ENCODE data around the gene PPM1D. TPM values are rescaled to one million over a fixed set of nuclear protein-coding genes. Genes with fewer than 3 reads are reported as not detected.
A peak's percentile ranks its signal among the peaks of the same experiment; 100 is the strongest.

PPM1D gene
- total and polyA plus RNA-seq, 2 of the 13 experiments (the other 11 are each of a cell fraction or from before 2014, with no cell fraction given): 8.0 to 26.2 TPM

DNA sequence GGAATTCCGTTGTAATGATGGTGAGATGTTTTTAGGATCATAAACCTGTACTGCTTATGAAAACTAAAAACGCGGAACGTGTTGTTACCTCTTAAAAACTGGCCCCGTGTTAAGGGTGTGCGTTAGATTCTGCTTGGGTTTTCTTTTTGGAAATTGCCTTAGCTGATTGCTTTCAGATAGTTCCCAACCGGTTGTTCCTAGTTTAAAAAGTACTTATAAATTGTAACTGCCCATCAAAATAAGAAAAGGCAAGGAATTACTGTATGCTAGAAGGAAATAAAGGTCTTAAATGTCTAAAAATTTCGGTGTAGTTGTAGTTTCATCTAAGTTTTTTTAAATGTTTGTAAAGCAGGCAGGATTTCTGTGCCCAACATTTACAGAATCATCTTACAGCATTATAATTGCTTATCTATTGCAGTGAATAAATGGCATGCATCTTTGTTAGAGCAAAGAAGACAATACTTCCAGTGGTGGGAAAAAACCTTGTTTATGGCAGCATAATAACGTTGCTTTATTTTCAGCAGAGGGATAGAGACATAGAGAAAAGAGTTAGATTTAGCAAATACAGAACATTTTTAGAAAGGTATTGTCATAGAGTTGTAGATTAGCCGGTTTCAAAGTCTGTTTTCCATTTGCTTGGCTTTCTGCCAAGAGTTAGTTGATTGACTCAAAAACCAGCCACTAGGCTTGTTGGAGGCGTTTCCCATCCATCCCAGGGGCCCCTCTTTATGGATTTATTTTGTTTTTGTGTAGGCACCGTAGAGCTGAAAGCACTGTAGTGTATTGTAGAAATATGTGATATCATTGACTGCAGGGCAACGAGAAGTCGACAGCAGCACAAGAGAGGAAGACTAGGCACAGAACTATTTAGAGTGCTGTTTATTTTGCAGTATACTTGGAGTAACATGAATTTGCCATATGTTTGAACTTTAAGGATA lies 1.7 kb downstream of the PPM1D start (continued):
- TF ChIP-seq KDM4B (CRISPR knock-in tag; IDR thresholded peaks at IDR 0.05) (0 out of 2 replicates have a peak, but pooled peaks have one; percentile 59), ERF (CRISPR knock-in tag; IDR thresholded peaks at IDR 0.05) (peak; percentile 65; the same call in 1 of the 2 replicates), ZSCAN29 (CRISPR knock-in tag; conservative IDR thresholded peaks at IDR 0.05) (no peak), ZNF550 (CRISPR knock-in tag; IDR thresholded peaks at IDR 0.05; ENCODE audit: borderline replicate concordance) (no peak), NCOA5 (CRISPR knock-in tag; IDR thresholded peaks at IDR 0.05) (no peak), PITX1 (CRISPR knock-in tag; IDR thresholded peaks at IDR 0.05) (no peak), ZFP90 (CRISPR knock-in tag; IDR thresholded peaks at IDR 0.05; ENCODE audit: borderline replicate concordance) (no peak), ZSCAN22 (CRISPR knock-in tag; IDR thresholded peaks at IDR 0.05) (no peak)
- TF ChIP-seq, protein P1, sequence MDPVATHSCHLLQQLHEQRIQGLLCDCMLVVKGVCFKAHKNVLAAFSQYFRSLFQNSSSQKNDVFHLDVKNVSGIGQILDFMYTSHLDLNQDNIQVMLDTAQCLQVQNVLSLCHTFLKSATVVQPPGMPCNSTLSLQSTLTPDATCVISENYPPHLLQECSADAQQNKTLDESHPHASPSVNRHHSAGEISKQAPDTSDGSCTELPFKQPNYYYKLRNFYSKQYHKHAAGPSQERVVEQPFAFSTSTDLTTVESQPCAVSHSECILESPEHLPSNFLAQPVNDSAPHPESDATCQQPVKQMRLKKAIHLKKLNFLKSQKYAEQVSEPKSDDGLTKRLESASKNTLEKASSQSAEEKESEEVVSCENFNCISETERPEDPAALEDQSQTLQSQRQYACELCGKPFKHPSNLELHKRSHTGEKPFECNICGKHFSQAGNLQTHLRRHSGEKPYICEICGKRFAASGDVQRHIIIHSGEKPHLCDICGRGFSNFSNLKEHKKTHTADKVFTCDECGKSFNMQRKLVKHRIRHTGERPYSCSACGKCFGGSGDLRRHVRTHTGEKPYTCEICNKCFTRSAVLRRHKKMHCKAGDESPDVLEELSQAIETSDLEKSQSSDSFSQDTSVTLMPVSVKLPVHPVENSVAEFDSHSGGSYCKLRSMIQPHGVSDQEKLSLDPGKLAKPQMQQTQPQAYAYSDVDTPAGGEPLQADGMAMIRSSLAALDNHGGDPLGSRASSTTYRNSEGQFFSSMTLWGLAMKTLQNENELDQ (CRISPR knock-in tag; IDR thresholded peaks at IDR 0.05; ENCODE audit: borderline replicate concordance): no peak
- TF ChIP-seq, protein P2, sequence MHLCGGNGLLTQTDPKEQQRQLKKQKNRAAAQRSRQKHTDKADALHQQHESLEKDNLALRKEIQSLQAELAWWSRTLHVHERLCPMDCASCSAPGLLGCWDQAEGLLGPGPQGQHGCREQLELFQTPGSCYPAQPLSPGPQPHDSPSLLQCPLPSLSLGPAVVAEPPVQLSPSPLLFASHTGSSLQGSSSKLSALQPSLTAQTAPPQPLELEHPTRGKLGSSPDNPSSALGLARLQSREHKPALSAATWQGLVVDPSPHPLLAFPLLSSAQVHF (CRISPR knock-in tag; IDR thresholded peaks at IDR 0.05): no peak
- TF ChIP-seq, protein P3, sequence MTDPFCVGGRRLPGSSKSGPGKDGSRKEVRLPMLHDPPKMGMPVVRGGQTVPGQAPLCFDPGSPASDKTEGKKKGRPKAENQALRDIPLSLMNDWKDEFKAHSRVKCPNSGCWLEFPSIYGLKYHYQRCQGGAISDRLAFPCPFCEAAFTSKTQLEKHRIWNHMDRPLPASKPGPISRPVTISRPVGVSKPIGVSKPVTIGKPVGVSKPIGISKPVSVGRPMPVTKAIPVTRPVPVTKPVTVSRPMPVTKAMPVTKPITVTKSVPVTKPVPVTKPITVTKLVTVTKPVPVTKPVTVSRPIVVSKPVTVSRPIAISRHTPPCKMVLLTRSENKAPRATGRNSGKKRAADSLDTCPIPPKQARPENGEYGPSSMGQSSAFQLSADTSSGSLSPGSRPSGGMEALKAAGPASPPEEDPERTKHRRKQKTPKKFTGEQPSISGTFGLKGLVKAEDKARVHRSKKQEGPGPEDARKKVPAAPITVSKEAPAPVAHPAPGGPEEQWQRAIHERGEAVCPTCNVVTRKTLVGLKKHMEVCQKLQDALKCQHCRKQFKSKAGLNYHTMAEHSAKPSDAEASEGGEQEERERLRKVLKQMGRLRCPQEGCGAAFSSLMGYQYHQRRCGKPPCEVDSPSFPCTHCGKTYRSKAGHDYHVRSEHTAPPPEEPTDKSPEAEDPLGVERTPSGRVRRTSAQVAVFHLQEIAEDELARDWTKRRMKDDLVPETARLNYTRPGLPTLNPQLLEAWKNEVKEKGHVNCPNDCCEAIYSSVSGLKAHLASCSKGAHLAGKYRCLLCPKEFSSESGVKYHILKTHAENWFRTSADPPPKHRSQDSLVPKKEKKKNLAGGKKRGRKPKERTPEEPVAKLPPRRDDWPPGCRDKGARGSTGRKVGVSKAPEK (CRISPR knock-in tag; IDR thresholded peaks at IDR 0.05; ENCODE audit: borderline replicate concordance): no peak
- TF ChIP-seq, protein P4, sequence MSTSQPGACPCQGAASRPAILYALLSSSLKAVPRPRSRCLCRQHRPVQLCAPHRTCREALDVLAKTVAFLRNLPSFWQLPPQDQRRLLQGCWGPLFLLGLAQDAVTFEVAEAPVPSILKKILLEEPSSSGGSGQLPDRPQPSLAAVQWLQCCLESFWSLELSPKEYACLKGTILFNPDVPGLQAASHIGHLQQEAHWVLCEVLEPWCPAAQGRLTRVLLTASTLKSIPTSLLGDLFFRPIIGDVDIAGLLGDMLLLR (CRISPR knock-in tag; IDR thresholded peaks at IDR 0.05): no peak
- TF ChIP-seq, protein P5, sequence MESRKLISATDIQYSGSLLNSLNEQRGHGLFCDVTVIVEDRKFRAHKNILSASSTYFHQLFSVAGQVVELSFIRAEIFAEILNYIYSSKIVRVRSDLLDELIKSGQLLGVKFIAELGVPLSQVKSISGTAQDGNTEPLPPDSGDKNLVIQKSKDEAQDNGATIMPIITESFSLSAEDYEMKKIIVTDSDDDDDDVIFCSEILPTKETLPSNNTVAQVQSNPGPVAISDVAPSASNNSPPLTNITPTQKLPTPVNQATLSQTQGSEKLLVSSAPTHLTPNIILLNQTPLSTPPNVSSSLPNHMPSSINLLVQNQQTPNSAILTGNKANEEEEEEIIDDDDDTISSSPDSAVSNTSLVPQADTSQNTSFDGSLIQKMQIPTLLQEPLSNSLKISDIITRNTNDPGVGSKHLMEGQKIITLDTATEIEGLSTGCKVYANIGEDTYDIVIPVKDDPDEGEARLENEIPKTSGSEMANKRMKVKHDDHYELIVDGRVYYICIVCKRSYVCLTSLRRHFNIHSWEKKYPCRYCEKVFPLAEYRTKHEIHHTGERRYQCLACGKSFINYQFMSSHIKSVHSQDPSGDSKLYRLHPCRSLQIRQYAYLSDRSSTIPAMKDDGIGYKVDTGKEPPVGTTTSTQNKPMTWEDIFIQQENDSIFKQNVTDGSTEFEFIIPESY (CRISPR knock-in tag; IDR thresholded peaks at IDR 0.05): no peak

Data from HepG2 (cell line).